K562 (cell line): ENCODE measurements around the gene OR5AU1. TPM values are rescaled to one million over a fixed set of nuclear protein-coding genes. Genes with fewer than 3 reads are reported as not detected.

Experiments used
- ATAC-seq: fragments of 200-7000 bp; cut with Tn5 transposase; 3 replicates; pipeline ENCODE4 v1.9.1; 2020; ENCODE audit warnings: moderate library complexity
- BruUV-seq: library from RNA; stranded (reverse); fragments of 400-500 nt; replicated peaks from 2 replicates; lab custom pipeline; 2021; lab: Mats Ljungman, UMichigan
- CTCF ChIA-PET: fragments of 300-600 bp; formaldehyde crosslinking; extraction: SDS; loops from one replicate; lab custom pipeline; 2021; ENCODE audit warnings: low intra/inter-chr PET ratio; lab: Yijun Ruan, JAX
- POLR2A ChIA-PET: fragments of 300-600, 350-650 bp; sonication (Branson Sonifier 250); formaldehyde crosslinking; extraction: SDS; loops from one replicate; lab custom pipeline; 2021; ENCODE audit warnings: antibody characterized with exemption, inconsistent platforms; lab: Yijun Ruan, JAX
- DNase-seq, 4 experiments: peaks; one replicate each; pipeline versions ENCODE4 v3.0.0 to v3.0.0-alpha.2; 2011 to 2018; ENCODE audit warnings: low spot score in 3 of 4, mixed read lengths in 3 of 4; ENCODE audit errors: extremely low read depth in 1 of 4
- FAIRE-seq: peaks from 2 replicates; lab custom pipeline; 2011; peaks lifted over from hg19 to GRCh38; lab: Jason Lieb, UNC
- H2AFZ ChIP-seq: 2 replicates; pipeline ENCODE4 v1.6.0; 2011; ENCODE audit warnings: low read depth, low read length, control low read depth, inconsistent platforms
- H3K27ac ChIP-seq: fragments of 200-600 bp; 3 replicates; pipeline ENCODE4 v1.8.0; 2011; ENCODE audit warnings: low read depth, mild to moderate bottlenecking, control low read depth, inconsistent platforms, low read length, moderate library complexity, mixed read lengths; ENCODE audit errors: extremely low read depth
- H3K27me3 ChIP-seq, 2 experiments: fragments of 300-600 bp in 1 of 2; 2 replicates in 1 of 2; 3 replicates in 1 of 2; pipeline versions ENCODE4 v1.6.0 to v1.8.0; 2011; ENCODE audit warnings: inconsistent platforms in 2 of 2, low read length in 2 of 2, mild to moderate bottlenecking in 1 of 2, mixed read lengths in 1 of 2, moderate library complexity in 1 of 2; ENCODE audit not compliant: control insufficient read depth in 2 of 2, insufficient read depth in 2 of 2
- H3K36me3 ChIP-seq: fragments of 300-600 bp; 3 replicates; pipeline ENCODE4 v1.8.0; 2011; ENCODE audit warnings: mild to moderate bottlenecking, low read length, inconsistent platforms; ENCODE audit not compliant: control insufficient read depth, insufficient read depth
- H3K4me1 ChIP-seq, 2 experiments: fragments of 200-600 bp in 1 of 2; replicated peaks in 1 of 2; 2 replicates in 1 of 2; 3 replicates in 1 of 2; pipeline versions ENCODE4 v1.5.1 to v1.8.0; 2011; ENCODE audit warnings: inconsistent platforms in 2 of 2, low read length in 2 of 2, mild to moderate bottlenecking in 1 of 2, mixed read lengths in 1 of 2, moderate library complexity in 1 of 2; ENCODE audit not compliant: control insufficient read depth in 2 of 2, insufficient read depth in 2 of 2
- H3K4me2 ChIP-seq: 2 replicates; pipeline ENCODE4 v1.6.1; 2011; ENCODE audit warnings: low read length, control low read depth, inconsistent platforms, mixed read lengths; ENCODE audit not compliant: insufficient read depth
- H3K4me3 ChIP-seq: fragments of 200-600 bp; sonication (generic), shearing (Covaris generic); 2 replicates; pipeline ENCODE4 v1.5.1; 2016; ENCODE audit warnings: control low read depth, inconsistent platforms
- H3K79me2 ChIP-seq: fragments of 200-600 bp; 3 replicates; pipeline ENCODE4 v1.8.0; 2011; ENCODE audit warnings: low read length, inconsistent platforms; ENCODE audit not compliant: control insufficient read depth, insufficient read depth
- H3K9ac ChIP-seq, 2 experiments: 2 replicates each; pipeline versions ENCODE4 v1.6.0 to v1.6.1; 2011; ENCODE audit warnings: low read depth in 2 of 2, low read length in 2 of 2, control low read depth in 1 of 2, inconsistent platforms in 1 of 2, mild to moderate bottlenecking in 1 of 2, mixed read lengths in 1 of 2; ENCODE audit not compliant: insufficient read depth in 1 of 2
- H3K9me1 ChIP-seq: one replicate; pipeline ENCODE4 v1.6.0; 2011; ENCODE audit warnings: inconsistent platforms, mild to moderate bottlenecking, low read length, moderate library complexity; ENCODE audit not compliant: control insufficient read depth, insufficient read depth
- H3K9me3 ChIP-seq: replicated peaks from 2 replicates; pipeline ENCODE4 v1.5.1; 2011; ENCODE audit warnings: low read depth, low read length, inconsistent platforms; ENCODE audit not compliant: control insufficient read depth, insufficient read depth
- H4K20me1 ChIP-seq: replicated peaks from 2 replicates; pipeline ENCODE4 v1.6.1; 2011; ENCODE audit warnings: low read length, inconsistent platforms, mixed read lengths; ENCODE audit not compliant: control insufficient read depth, insufficient read depth
- C11orf30 ChIP-seq: fragments of 450-650 bp; IDR thresholded peaks from 2 replicates; pipeline ENCODE4 v1.6.1; 2016; ENCODE audit warnings: low read depth, mild to moderate bottlenecking
- CBX2 ChIP-seq: fragments of 200-600 bp; sonication (generic); IDR thresholded peaks from one replicate; pipeline ENCODE4 v1.6.1; 2012; ENCODE audit warnings: mild to moderate bottlenecking, low read length, inconsistent platforms; ENCODE audit not compliant: insufficient read depth, poor library complexity, severe bottlenecking
- EHMT2 ChIP-seq: fragments of 450-650 bp; IDR thresholded peaks from 2 replicates; pipeline ENCODE4 v1.6.1; 2018; ENCODE audit warnings: antibody characterized with exemption
- FOXM1 ChIP-seq, 2 experiments: fragments of 450-650 bp in 1 of 2; sonication (generic) in 1 of 2; formaldehyde crosslinking in 1 of 2; IDR thresholded peaks; 2 replicates each; pipeline versions ENCODE4 v1.6.1 to v1.9.0; 2017 to 2022; ENCODE audit warnings: low read depth in 2 of 2, mild to moderate bottlenecking in 2 of 2, missing genetic modification reagents in 1 of 2, moderate library complexity in 1 of 2
- KAT8 ChIP-seq: fragments of 450-650 bp; IDR thresholded peaks from 2 replicates; pipeline ENCODE4 v1.6.1; 2016; ENCODE audit warnings: low read depth, mild to moderate bottlenecking
- MAZ ChIP-seq, 2 experiments: fragments of 450-650 bp in 1 of 2; sonication (generic) in 1 of 2; formaldehyde crosslinking; IDR thresholded peaks in 1 of 2; conservative IDR thresholded peaks in 1 of 2; 2 replicates each; pipeline versions ENCODE4 v1.4.0 to v1.5.0; 2020; ENCODE audit warnings: mild to moderate bottlenecking in 1 of 2, missing genetic modification reagents in 1 of 2
- MCM3 ChIP-seq: fragments of 450-650 bp; IDR thresholded peaks from 2 replicates; pipeline ENCODE4 v1.6.1; 2016
- MYNN ChIP-seq, 2 experiments: sonication (generic); formaldehyde crosslinking in 1 of 2; IDR thresholded peaks; 2 replicates each; pipeline versions ENCODE4 v1.5.0 to v1.6.1; 2016 to 2020; ENCODE audit warnings: antibody characterized with exemption in 1 of 2, missing genetic modification reagents in 1 of 2
- NCOA1 ChIP-seq: fragments of 450-650 bp; IDR thresholded peaks from 2 replicates; pipeline ENCODE4 v1.6.1; 2016; ENCODE audit warnings: low read depth
- NRF1 ChIP-seq, 2 experiments: fragments of 450-650 bp; IDR thresholded peaks in 1 of 2; conservative IDR thresholded peaks in 1 of 2; 2 replicates each; pipeline ENCODE4 v1.6.1; 2014; ENCODE audit warnings: mild to moderate bottlenecking in 2 of 2
- NUFIP1 ChIP-seq: fragments of 450-650 bp; IDR thresholded peaks from 2 replicates; pipeline ENCODE4 v1.6.1; 2018; ENCODE audit not compliant: partially characterized antibody
- POLR2A ChIP-seq: fragments of 450-650 bp; conservative IDR thresholded peaks from 2 replicates; pipeline ENCODE4 v1.6.1; 2016
- POLR2AphosphoS2 ChIP-seq: IDR thresholded peaks from 2 replicates; pipeline ENCODE4 v1.6.1; 2012; ENCODE audit warnings: low read length, improper control_type of control experiment
- POLR2AphosphoS5 ChIP-seq: IDR thresholded peaks from 2 replicates; pipeline ENCODE4 v1.6.1; 2011; ENCODE audit warnings: mild to moderate bottlenecking, low read depth, low read length, moderate library complexity; ENCODE audit not compliant: control insufficient read depth, insufficient read depth
- SMC3 ChIP-seq: conservative IDR thresholded peaks from 2 replicates; pipeline ENCODE4 v1.6.1; 2011; ENCODE audit warnings: low read depth, low read length, improper control_type of control experiment; ENCODE audit not compliant: insufficient read depth
- ZNF263 ChIP-seq: sonication (generic); formaldehyde crosslinking; IDR thresholded peaks from 2 replicates; pipeline ENCODE4 v1.8.0; 2022; ENCODE audit warnings: mild to moderate bottlenecking, missing genetic modification reagents, borderline replicate concordance
- ZNF584 ChIP-seq: fragments of 200-800 bp; sonication (Bioruptor generic); IDR thresholded peaks from 2 replicates; pipeline ENCODE4 v1.6.1; 2016; ENCODE audit warnings: low read depth, mild to moderate bottlenecking, missing genetic modification characterization, missing compliant biosample characterization
- WGBS: fragments of 100-300 bp; shearing (Covaris generic); methylation state at CpG from one replicate; pipeline ENCODE4 v1.1.6; 2016; ENCODE audit warnings: low coverage, mixed read lengths; ENCODE audit not compliant: insufficient coverage; ENCODE audit errors: missing lambda C conversion rate; 5-methylcytosine and 5-hydroxymethylcytosine counted together
- in situ Hi-C: fragments of 300-500 bp; cut with MboI; formaldehyde crosslinking; loops from 4 replicates; pipeline ENCODE4 v1.15.0; 2018; ENCODE audit warnings: inconsistent platforms, mixed read lengths
- intact Hi-C: fragments of 100-400 bp; cut with micrococcal nuclease; formaldehyde crosslinking; loops from 2 replicates; pipeline ENCODE4 v1.14.2; 2022
- polyA plus RNA-seq, 8 experiments: library from polyadenylated mRNA; depleted of rRNA in 4 of 8; stranded (reverse) in 5 of 8; unstranded in 3 of 8; fragments of >200 nt; fragmentation: Nextera tagmentation in 2 of 8; fragmentation: Illumina TruSeq in 1 of 8; extraction: Ambion mirVana in 2 of 8; extraction: Trizol in 1 of 8; gene quantifications; 2 replicates each; pipeline versions ENCODE4 v1.2.1 to v1.2.3, GENCODE V29; 2011 to 2014; ENCODE audit warnings: inconsistent platforms in 1 of 8, missing spikeins in 1 of 8
- total RNA-seq, 7 experiments: library from RNA; depleted of rRNA in 6 of 7; stranded (reverse); fragments of >200 nt in 6 of 7; fragmentation: Illumina TruSeq in 2 of 7; extraction: Trizol in 2 of 7; gene quantifications; 2 replicates each; pipeline versions ENCODE4 v1.2.1 to v1.2.3, GENCODE V29; 2011 to 2021; ENCODE audit warnings: low replicate concordance in 1 of 7
- TF ChIP-seq, protein P1 (sequence below): fragments of 450-650 bp; formaldehyde crosslinking; IDR thresholded peaks from 2 replicates; pipeline ENCODE4 v1.4.0; 2022; ENCODE audit warnings: mild to moderate bottlenecking, moderate library complexity
- TF ChIP-seq, protein P2 (sequence below): sonication (generic); IDR thresholded peaks from 2 replicates; pipeline ENCODE4 v1.6.1; 2016
- TF ChIP-seq, protein P3 (sequence below): fragments of 450-650 bp; IDR thresholded peaks from 2 replicates; pipeline ENCODE4 v1.6.1; 2016; ENCODE audit warnings: antibody characterized with exemption

OR5AU1 gene
- total and polyA plus RNA-seq, 9 of the 15 experiments (the other 6 are each of a cell fraction or from before 2014, with no cell fraction given), result not detected

DNA sequence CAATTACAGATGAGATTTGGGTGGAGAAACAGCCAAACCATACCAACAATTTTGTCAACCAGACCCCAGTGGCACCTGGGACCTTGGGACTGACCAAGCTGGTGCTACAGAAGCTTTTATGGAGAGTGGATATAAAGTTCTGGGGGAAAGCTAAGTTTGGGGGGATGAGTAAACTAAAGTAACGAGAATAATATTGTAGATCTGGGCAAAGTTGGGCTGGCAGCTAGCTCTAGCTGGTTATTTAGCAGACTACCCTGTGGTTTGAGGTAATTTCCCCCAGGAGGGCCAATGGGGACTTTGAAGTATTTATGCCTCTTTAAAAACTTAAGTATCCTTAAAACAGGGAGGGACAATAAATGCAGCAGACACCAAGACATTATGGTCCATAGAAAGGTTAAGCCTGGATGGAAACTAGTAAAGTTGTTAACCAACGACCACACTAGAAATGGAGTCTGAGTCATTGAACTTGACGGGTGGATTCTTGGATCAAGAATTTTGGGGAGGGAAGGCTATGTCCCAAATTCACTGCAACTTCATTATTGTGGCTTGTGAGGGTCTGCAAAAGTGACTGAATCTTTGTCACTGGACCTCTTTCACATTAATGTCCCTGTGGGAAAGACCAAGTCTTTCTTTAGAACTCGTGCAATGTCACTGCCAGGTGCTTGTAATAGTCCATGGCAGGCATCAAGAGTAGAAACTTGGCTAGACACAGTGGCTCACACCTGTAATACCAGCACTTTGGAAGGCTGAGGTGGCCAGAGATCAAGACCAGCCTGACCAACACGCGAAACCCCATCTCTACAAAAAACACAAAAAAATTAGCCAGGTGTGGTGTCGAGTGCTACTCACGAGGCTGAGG lies 48.5 kb upstream of the OR5AU1 start:
- H3K9ac ChIP-seq, result no peak overlapping the region
- no peak overlapping the region for H3K4me3 ChIP-seq
- 66% methylated on average over 8 of the region's 8 CpGs for WGBS
- no peak for FAIRE-seq
- H3K36me3 ChIP-seq, result peaks cover 45% of the 10 kb centered on the region
- H3K4me1 ChIP-seq, result no peaks in the 10 kb centered on the region
- no peak overlapping the region for H3K4me2 ChIP-seq
- intact Hi-C loops (no loop called here), in situ Hi-C loops (no loop called here)
- H3K9me3 ChIP-seq, result no peaks in the 10 kb centered on the region
- ChIA-PET CTCF (no interaction called here), POLR2A (interaction anchor here (0.7 to 3.8 kb wide), 4 partner anchors 9 to 190 kb away, joined by 3 to 20 read pairs (median 3); no protein-coding TSS in a partner anchor)
- no peaks in the 10 kb centered on the region for H3K27me3 ChIP-seq
- DNase-seq, result no peak
- no peak overlapping the region for H2AFZ ChIP-seq
- ATAC-seq, result peak; percentile 26
- H3K79me2 ChIP-seq, result no peaks in the 10 kb centered on the region; the same call in 2 of the 3 replicates
- no TSS peak for BruUV-seq
- no peaks in the 10 kb centered on the region for H3K9me1 ChIP-seq
- no peak overlapping the region for H3K27ac ChIP-seq
- H4K20me1 ChIP-seq, result no peaks in the 10 kb centered on the region; the same call in 1 of the 2 replicates
- TF ChIP-seq C11orf30 (no peak), MYNN (IDR thresholded peaks at IDR 0.05) (0 out of 2 replicates have a peak, but pooled peaks have one; percentile 15), MYNN (CRISPR knock-in tag; IDR thresholded peaks at IDR 0.05) (no peak), POLR2A (peak; percentile 54), MAZ (CRISPR knock-in tag; conservative IDR thresholded peaks at IDR 0.05 in 1 of 2, IDR thresholded peaks at IDR 0.05 in 1 of 2) (no peak), ZNF584 (CRISPR knock-in tag) (no peak), POLR2AphosphoS5 (peak; percentile 40; the same call in 1 of the 2 replicates), FOXM1 (IDR thresholded peaks at IDR 0.05; ENCODE audit: low read depth) (no peak), FOXM1 (CRISPR knock-in tag; IDR thresholded peaks at IDR 0.05; ENCODE audit: low read depth) (no peak), POLR2AphosphoS2 (peak; percentile 39), EHMT2 (no peak), CBX2 (no peak), KAT8 (no peak), NUFIP1 (no peak), NRF1 (conservative IDR thresholded peaks at IDR 0.05 in 1 of 2, IDR thresholded peaks at IDR 0.05 in 1 of 2) (no peak), MCM3 (no peak), SMC3 (no peak), ZNF263 (CRISPR knock-in tag) (no peak), NCOA1 (no peak)
- TF ChIP-seq, protein P1, sequence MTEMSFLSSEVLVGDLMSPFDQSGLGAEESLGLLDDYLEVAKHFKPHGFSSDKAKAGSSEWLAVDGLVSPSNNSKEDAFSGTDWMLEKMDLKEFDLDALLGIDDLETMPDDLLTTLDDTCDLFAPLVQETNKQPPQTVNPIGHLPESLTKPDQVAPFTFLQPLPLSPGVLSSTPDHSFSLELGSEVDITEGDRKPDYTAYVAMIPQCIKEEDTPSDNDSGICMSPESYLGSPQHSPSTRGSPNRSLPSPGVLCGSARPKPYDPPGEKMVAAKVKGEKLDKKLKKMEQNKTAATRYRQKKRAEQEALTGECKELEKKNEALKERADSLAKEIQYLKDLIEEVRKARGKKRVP (CRISPR knock-in tag), result no peak
- TF ChIP-seq, protein P2, sequence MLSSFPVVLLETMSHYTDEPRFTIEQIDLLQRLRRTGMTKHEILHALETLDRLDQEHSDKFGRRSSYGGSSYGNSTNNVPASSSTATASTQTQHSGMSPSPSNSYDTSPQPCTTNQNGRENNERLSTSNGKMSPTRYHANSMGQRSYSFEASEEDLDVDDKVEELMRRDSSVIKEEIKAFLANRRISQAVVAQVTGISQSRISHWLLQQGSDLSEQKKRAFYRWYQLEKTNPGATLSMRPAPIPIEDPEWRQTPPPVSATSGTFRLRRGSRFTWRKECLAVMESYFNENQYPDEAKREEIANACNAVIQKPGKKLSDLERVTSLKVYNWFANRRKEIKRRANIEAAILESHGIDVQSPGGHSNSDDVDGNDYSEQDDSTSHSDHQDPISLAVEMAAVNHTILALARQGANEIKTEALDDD, result peak; percentile 83
- TF ChIP-seq, protein P3, sequence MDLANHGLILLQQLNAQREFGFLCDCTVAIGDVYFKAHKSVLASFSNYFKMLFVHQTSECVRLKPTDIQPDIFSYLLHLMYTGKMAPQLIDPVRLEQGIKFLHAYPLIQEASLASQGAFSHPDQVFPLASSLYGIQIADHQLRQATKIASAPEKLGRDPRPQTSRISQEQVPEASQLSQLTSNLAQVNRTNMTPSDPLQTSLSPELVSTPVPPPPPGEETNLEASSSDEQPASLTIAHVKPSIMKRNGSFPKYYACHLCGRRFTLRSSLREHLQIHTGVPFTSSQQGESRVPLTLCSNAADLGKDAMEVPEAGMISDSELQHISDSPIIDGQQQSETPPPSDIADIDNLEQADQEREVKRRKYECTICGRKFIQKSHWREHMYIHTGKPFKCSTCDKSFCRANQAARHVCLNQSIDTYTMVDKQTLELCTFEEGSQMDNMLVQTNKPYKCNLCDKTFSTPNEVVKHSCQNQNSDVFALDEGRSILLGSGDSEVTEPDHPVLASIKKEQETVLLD, result no peak
